Lung (tissue), 12 donors: ENCODE data around the gene FAXC. TPM values are rescaled to one million over a fixed set of nuclear protein-coding genes. Genes with fewer than 3 reads are reported as not detected.

Experiments
- ATAC-seq: fragments of 200-7000 bp; cut with Tn5 transposase; one replicate; pipeline ENCODE4 v1.9.1; 2020; ENCODE audit warnings: moderate number of reproducible peaks; ENCODE audit not compliant: insufficient read depth, low FRiP score
- DNase-seq, 3 donors: peaks; one replicate each; pipeline ENCODE4 v3.0.0-alpha.2; 2013 to 2017
- H3K27ac ChIP-seq, 2 donors: one replicate each; pipeline ENCODE4 v1.5.1; 2013; ENCODE audit warnings: mild to moderate bottlenecking in 2 of 2, moderate library complexity in 2 of 2, control low read depth in 1 of 2, inconsistent platforms in 1 of 2, low read depth in 1 of 2, low read length in 1 of 2
- H3K27me3 ChIP-seq, 3 donors: one replicate each; pipeline ENCODE4 v1.5.1; 2013; ENCODE audit warnings: low read length in 2 of 3; ENCODE audit not compliant: control insufficient read depth in 3 of 3, insufficient read depth in 3 of 3
- H3K36me3 ChIP-seq, 4 donors: one replicate each; pipeline ENCODE4 v1.5.1; 2013; ENCODE audit warnings: low read length in 4 of 4, mild to moderate bottlenecking in 1 of 4, moderate library complexity in 1 of 4; ENCODE audit not compliant: control insufficient read depth in 4 of 4, insufficient read depth in 4 of 4
- H3K4me1 ChIP-seq, 5 donors: one replicate each; pipeline ENCODE4 v1.5.1; 2013; ENCODE audit warnings: low read length in 5 of 5, mild to moderate bottlenecking in 2 of 5, moderate library complexity in 1 of 5; ENCODE audit not compliant: control insufficient read depth in 5 of 5, insufficient read depth in 5 of 5
- H3K4me3 ChIP-seq: one replicate; pipeline ENCODE4 v1.5.1; 2013; ENCODE audit warnings: mild to moderate bottlenecking, control low read depth, moderate library complexity
- H3K9ac ChIP-seq, 2 donors: one replicate each; pipeline ENCODE4 v1.5.1; 2013; ENCODE audit warnings: low read length in 2 of 2, control low read depth in 1 of 2; ENCODE audit not compliant: insufficient read depth in 1 of 2
- H3K9me3 ChIP-seq, 4 donors: one replicate each; pipeline ENCODE4 v1.5.1; 2013; ENCODE audit warnings: low read length in 3 of 4, mild to moderate bottlenecking in 1 of 4, moderate library complexity in 1 of 4; ENCODE audit not compliant: control insufficient read depth in 4 of 4, insufficient read depth in 3 of 4
- WGBS, 2 donors: extraction: QIAGEN DNeasy Blood & Tissue Kit; methylation state at CpG; one replicate each; pipeline ENCODE4 v1.1.7; 2013; 5-methylcytosine and 5-hydroxymethylcytosine counted together
- polyA plus RNA-seq, 2 donors: library from polyadenylated mRNA; stranded (reverse); fragments of 200-250 nt; gene quantifications; one replicate each; pipeline ENCODE4 v1.2.1, GENCODE V29; 2013
- total RNA-seq, 2 donors: library from RNA; depleted of rRNA in 1 of 2; stranded (reverse); fragments of >200 nt in 1 of 2; gene quantifications; one replicate each; pipeline ENCODE4 v1.2.1, GENCODE V29; 2014 to 2021
- TF ChIP-seq, protein P1 (sequence below): IDR thresholded peaks from 2 replicates; pipeline ENCODE4 v1.5.1; 2012; ENCODE audit warnings: mild to moderate bottlenecking; ENCODE audit errors: control extremely low read depth, extremely low read depth
- donor health status: control.
- donor health status: control.
- donor health status: Bipolar disorder and iron deficiency.
- donor health status: healthy.
- donor health status: DM: yes; HTN: yes; CAD: no.

FAXC gene
- total and polyA plus RNA-seq, 4 donors = 1.1 to 5.9 (median 4.0) TPM

- ATAC-seq = no peak
- 96 to 100% methylated on average over 1 of the region's 1 CpG for WGBS, 2 donors
- H3K36me3 ChIP-seq = no peaks in the 10 kb centered on the region
- no peaks in the 10 kb centered on the region for H3K27me3 ChIP-seq
- no peak for DNase-seq
- peaks cover 0 to 12% (median 0%) of the 10 kb centered on the region in 4 donors for H3K9me3 ChIP-seq
- H3K9ac ChIP-seq = no peak overlapping the region
- no peaks in the 10 kb centered on the region for H3K4me1 ChIP-seq
- no peak overlapping the region for H3K4me3 ChIP-seq
- TF ChIP-seq, protein P1, sequence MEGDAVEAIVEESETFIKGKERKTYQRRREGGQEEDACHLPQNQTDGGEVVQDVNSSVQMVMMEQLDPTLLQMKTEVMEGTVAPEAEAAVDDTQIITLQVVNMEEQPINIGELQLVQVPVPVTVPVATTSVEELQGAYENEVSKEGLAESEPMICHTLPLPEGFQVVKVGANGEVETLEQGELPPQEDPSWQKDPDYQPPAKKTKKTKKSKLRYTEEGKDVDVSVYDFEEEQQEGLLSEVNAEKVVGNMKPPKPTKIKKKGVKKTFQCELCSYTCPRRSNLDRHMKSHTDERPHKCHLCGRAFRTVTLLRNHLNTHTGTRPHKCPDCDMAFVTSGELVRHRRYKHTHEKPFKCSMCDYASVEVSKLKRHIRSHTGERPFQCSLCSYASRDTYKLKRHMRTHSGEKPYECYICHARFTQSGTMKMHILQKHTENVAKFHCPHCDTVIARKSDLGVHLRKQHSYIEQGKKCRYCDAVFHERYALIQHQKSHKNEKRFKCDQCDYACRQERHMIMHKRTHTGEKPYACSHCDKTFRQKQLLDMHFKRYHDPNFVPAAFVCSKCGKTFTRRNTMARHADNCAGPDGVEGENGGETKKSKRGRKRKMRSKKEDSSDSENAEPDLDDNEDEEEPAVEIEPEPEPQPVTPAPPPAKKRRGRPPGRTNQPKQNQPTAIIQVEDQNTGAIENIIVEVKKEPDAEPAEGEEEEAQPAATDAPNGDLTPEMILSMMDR = no peak
- no peak overlapping the region for H3K27ac ChIP-seq
Measured at GRCh38 chr6:99297006-99297405, 52.5 kb downstream of the FAXC start.

DNA sequence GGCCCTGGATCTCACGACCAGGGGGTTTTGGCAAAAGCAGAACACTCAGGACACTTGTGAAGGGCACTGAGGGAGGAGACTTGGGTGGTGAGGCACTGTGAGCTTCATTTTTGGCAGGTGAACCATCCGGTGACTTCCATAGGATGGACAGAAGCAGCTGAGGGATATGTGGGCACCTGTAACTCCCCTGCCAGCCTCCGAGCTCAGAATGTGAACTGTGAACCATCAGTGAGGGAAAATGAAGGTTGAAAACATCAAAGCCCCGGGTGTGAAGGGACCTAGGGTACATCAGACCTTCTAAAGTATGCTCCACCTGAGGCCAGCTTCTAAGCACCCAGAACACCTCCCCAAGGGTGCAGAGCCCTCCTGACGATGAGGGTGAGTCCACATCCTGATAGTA lies 53.2 kb downstream of the FAXC start:
- Histone ChIP-seq H3K4me3 (no peak overlapping the region), H3K9me3 (peaks cover 0 to 12% (median 0%) of the 10 kb centered on the region in 4 donors), H3K27ac (no peak overlapping the region), H3K27me3 (no peaks in the 10 kb centered on the region), H3K36me3 (no peaks in the 10 kb centered on the region), H3K9ac (no peak overlapping the region), H3K4me1 (no peaks in the 10 kb centered on the region)
- DNase-seq (no peak), ATAC-seq (no peak)
- WGBS, 2 donors = 88 to 91% methylated on average over 5 of the region's 5 CpGs
- TF ChIP-seq, protein P1 = no peak

DNA sequence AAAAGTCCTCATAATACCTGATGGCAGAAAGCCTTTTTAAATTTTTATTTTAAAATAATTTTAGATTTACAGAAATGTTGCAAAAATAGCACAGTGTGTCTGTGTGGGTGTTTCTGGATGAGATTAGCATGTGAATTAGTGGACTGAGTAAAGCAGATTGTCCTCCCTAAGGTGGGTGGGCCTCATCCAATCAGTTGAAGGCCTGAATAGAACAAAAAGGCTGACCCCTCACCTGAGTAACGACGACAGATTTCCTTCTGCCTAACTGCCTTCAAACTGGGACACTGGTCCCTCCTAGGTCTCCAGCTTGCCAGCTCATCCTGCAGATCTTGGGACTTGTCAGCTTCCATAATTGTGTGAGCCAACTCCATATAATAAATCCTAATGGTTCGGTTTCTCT lies 54.2 kb downstream of the FAXC start:
- H3K36me3 ChIP-seq = no peaks in the 10 kb centered on the region
- H3K4me3 ChIP-seq = no peak overlapping the region
- ATAC-seq (no peak), DNase-seq (no peak)
- H3K27me3 ChIP-seq = no peaks in the 10 kb centered on the region
- no peak overlapping the region for H3K9ac ChIP-seq
- no peaks in the 10 kb centered on the region for H3K4me1 ChIP-seq
- peaks cover 0 to 12% (median 0%) of the 10 kb centered on the region in 4 donors for H3K9me3 ChIP-seq
- no peak overlapping the region for H3K27ac ChIP-seq
- WGBS, 2 donors = 88 to 90% methylated on average over 3 of the region's 3 CpGs
- TF ChIP-seq, protein P1 = no peak

DNA sequence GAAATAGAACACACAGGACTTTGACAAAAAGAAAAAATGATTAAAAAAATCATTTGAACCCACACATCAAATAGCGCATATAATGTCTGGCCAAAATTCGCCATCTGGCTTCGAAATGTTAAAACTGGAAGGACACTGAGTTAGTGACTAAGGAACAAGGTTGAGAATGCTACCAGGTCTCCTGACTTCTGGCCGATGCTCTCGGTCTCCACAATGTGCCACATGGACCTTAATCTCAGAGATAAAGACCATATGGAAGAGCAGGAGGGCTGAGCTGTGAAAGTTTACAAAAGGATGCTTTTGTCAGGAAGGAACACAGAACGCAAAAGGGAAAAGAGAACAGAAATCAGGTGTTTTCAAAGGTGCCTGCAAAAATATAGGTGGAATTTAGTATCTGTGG lies 54.7 kb downstream of the FAXC start:
- Histone ChIP-seq H3K4me3 (no peak overlapping the region), H3K9ac (no peak overlapping the region), H3K27me3 (no peaks in the 10 kb centered on the region), H3K9me3 (peaks cover 0 to 12% (median 0%) of the 10 kb centered on the region in 4 donors), H3K36me3 (no peaks in the 10 kb centered on the region), H3K4me1 (no peaks in the 10 kb centered on the region), H3K27ac (no peak overlapping the region)
- 94 to 95% methylated on average over 6 of the region's 6 CpGs for WGBS, 2 donors
- TF ChIP-seq, protein P1 = no peak
- DNase-seq (no peak), ATAC-seq (no peak)
